Stimulated activated CD4-positive, alpha-beta T cell treated with anti-CD3 and anti-CD28 coated beads, TNF-alpha, amount 100 ng/mL, for 48 hours (primary cell): ENCODE measurements around the gene CYTH3.
"Not testable (repeated sequence)": the region's sequence is repeated elsewhere in the genome, so short reads cannot be mapped to it uniquely, and the experiment has no call there.

ENCODE experiments used
- DNase-seq, 3 donors: peaks; one replicate each; pipeline ENCODE4 v3.0.0-alpha.2; 2020; ENCODE audit warnings: low read depth in 3 of 3

The CYTH3 gene

GRCh38 chr7:6153646-6154541, 118.5 kb downstream of the CYTH3 start:
- no peak for DNase-seq

GRCh38 chr7:6151994-6152735, 120.3 kb downstream of the CYTH3 start:
- DNase-seq: no peak

GRCh38 chr7:6151527-6151926, 120.9 kb downstream of the CYTH3 start:
- DNase-seq: not testable (repeated sequence)

- no peak for DNase-seq
Measured at GRCh38 chr7:6149996-6150395, 122.4 kb downstream of the CYTH3 start.

- no peak for DNase-seq
Measured at GRCh38 chr7:6148724-6149360, 123.6 kb downstream of the CYTH3 start.

GRCh38 chr7:6147627-6148026, 124.8 kb downstream of the CYTH3 start:
- no peak for DNase-seq

GRCh38 chr7:6146666-6147065, 125.8 kb downstream of the CYTH3 start:
- no peak for DNase-seq

- no peak for DNase-seq
Measured at GRCh38 chr7:6143997-6144396, 128.4 kb downstream of the CYTH3 start.

- DNase-seq: no peak
Measured at GRCh38 chr7:6142871-6143380, 129.5 kb downstream of the CYTH3 start.

GRCh38 chr7:6139189-6139996, 133.0 kb downstream of the CYTH3 start:
- no peak for DNase-seq

- DNase-seq: no peak
Measured at GRCh38 chr7:6136475-6136874, 135.9 kb downstream of the CYTH3 start.

GRCh38 chr7:6133249-6133648, 139.2 kb downstream of the CYTH3 start:
- no peak for DNase-seq

- no peak for DNase-seq
Measured at GRCh38 chr7:6130007-6130587, 142.3 kb downstream of the CYTH3 start.

- no peak for DNase-seq
Measured at GRCh38 chr7:6128205-6128604, 144.2 kb downstream of the CYTH3 start.

- DNase-seq: no peak
Measured at GRCh38 chr7:6127110-6127490, 145.3 kb downstream of the CYTH3 start.

- no peak for DNase-seq
Measured at GRCh38 chr7:6123843-6124242, 148.6 kb downstream of the CYTH3 start.

GRCh38 chr7:6121141-6121540, 151.3 kb downstream of the CYTH3 start:
- no peak for DNase-seq

- DNase-seq: no peak
Measured at GRCh38 chr7:6117533-6117932, 154.9 kb downstream of the CYTH3 start.

GRCh38 chr7:6116211-6116610, 156.2 kb downstream of the CYTH3 start:
- DNase-seq: no peak
